ENCODE data around the gene NDC1.

Gene NDC1

GRCh38 chr1:53860967-53861411, 22.9 kb upstream of the NDC1 start:
- H3K27ac ChIP-seq (ENCODE audit: low read length), result no peak overlapping the region
- peaks cover 20% of the 10 kb centered on the region for H3K36me3 ChIP-seq (ENCODE audit: control insufficient read depth, low read depth, low read length)
- H3K9ac ChIP-seq (ENCODE audit: low read length), result no peak overlapping the region

GRCh38 chr1:53851571-53852285, 13.6 kb upstream of the NDC1 start:
- no peak overlapping the region for H3K9ac ChIP-seq (ENCODE audit: low read length)
- H3K27ac ChIP-seq (ENCODE audit: low read length), result no peak overlapping the region
- no peaks in the 10 kb centered on the region for H3K4me1 ChIP-seq (ENCODE audit: control insufficient read depth, low read depth, low read length)
- H3K4me3 ChIP-seq (ENCODE audit: low read length), result no peak overlapping the region
- H3K36me3 ChIP-seq (ENCODE audit: control insufficient read depth, low read depth, low read length), result peaks cover 23% of the 10 kb centered on the region
- H3K27me3 ChIP-seq (ENCODE audit: control insufficient read depth, insufficient read depth, low read length), result no peaks in the 10 kb centered on the region
- H3K9me3 ChIP-seq (ENCODE audit: control insufficient read depth, low read depth, low read length), result no peaks in the 10 kb centered on the region

More at GRCh38 chr1:53860967-53861411, 22.9 kb upstream of the NDC1 start:
- no peaks in the 10 kb centered on the region for H3K9me3 ChIP-seq (ENCODE audit: control insufficient read depth, low read depth, low read length)
- no peaks in the 10 kb centered on the region for H3K27me3 ChIP-seq (ENCODE audit: control insufficient read depth, insufficient read depth, low read length)
- H3K4me3 ChIP-seq (ENCODE audit: low read length), result no peak overlapping the region
- peaks cover 5% of the 10 kb centered on the region for H3K4me1 ChIP-seq (ENCODE audit: control insufficient read depth, low read depth, low read length)

GRCh38 chr1:53850082-53850673, 12.1 kb upstream of the NDC1 start:
- H3K9ac ChIP-seq (ENCODE audit: low read length), result no peak overlapping the region

GRCh38 chr1:53847980-53848379, 9.9 kb upstream of the NDC1 start:
- H3K36me3 ChIP-seq (ENCODE audit: control insufficient read depth, low read depth, low read length), result peaks cover 5% of the 10 kb centered on the region
- no peak overlapping the region for H3K27ac ChIP-seq (ENCODE audit: low read length)
- no peaks in the 10 kb centered on the region for H3K27me3 ChIP-seq (ENCODE audit: control insufficient read depth, insufficient read depth, low read length)
- no peak overlapping the region for H3K9ac ChIP-seq (ENCODE audit: low read length)
- H3K9me3 ChIP-seq (ENCODE audit: control insufficient read depth, low read depth, low read length), result no peaks in the 10 kb centered on the region
- no peaks in the 10 kb centered on the region for H3K4me1 ChIP-seq (ENCODE audit: control insufficient read depth, low read depth, low read length)
- H3K4me3 ChIP-seq (ENCODE audit: low read length), result no peak overlapping the region

More at GRCh38 chr1:53850082-53850673, 12.1 kb upstream of the NDC1 start:
- Histone ChIP-seq H3K27me3 (ENCODE audit: control insufficient read depth, insufficient read depth, low read length) (no peaks in the 10 kb centered on the region), H3K36me3 (ENCODE audit: control insufficient read depth, low read depth, low read length) (peaks cover 11% of the 10 kb centered on the region), H3K4me3 (ENCODE audit: low read length) (no peak overlapping the region), H3K9me3 (ENCODE audit: control insufficient read depth, low read depth, low read length) (no peaks in the 10 kb centered on the region), H3K4me1 (ENCODE audit: control insufficient read depth, low read depth, low read length) (no peaks in the 10 kb centered on the region), H3K27ac (ENCODE audit: low read length) (no peak overlapping the region)

GRCh38 chr1:53842347-53842746, 4.3 kb upstream of the NDC1 start:
- no peaks in the 10 kb centered on the region for H3K27me3 ChIP-seq (ENCODE audit: control insufficient read depth, insufficient read depth, low read length)

GRCh38 chr1:53838654-53838974, 518 bp upstream of the NDC1 start:
- H3K36me3 ChIP-seq (ENCODE audit: control insufficient read depth, low read depth, low read length), result peaks cover 9% of the 10 kb centered on the region
- peak overlapping the region; percentile 84 for H3K9ac ChIP-seq (ENCODE audit: low read length)
- no peaks in the 10 kb centered on the region for H3K27me3 ChIP-seq (ENCODE audit: control insufficient read depth, insufficient read depth, low read length)
- no peaks in the 10 kb centered on the region for H3K9me3 ChIP-seq (ENCODE audit: control insufficient read depth, low read depth, low read length)
- H3K4me3 ChIP-seq (ENCODE audit: low read length), result peak overlapping the region; percentile 93
- H3K4me1 ChIP-seq (ENCODE audit: control insufficient read depth, low read depth, low read length), result no peaks in the 10 kb centered on the region
- no peak overlapping the region for H3K27ac ChIP-seq (ENCODE audit: low read length)

More at GRCh38 chr1:53842347-53842746, 4.3 kb upstream of the NDC1 start:
- no peak overlapping the region for H3K4me3 ChIP-seq (ENCODE audit: low read length)
- no peak overlapping the region for H3K9ac ChIP-seq (ENCODE audit: low read length)
- no peaks in the 10 kb centered on the region for H3K36me3 ChIP-seq (ENCODE audit: control insufficient read depth, low read depth, low read length)
- no peaks in the 10 kb centered on the region for H3K4me1 ChIP-seq (ENCODE audit: control insufficient read depth, low read depth, low read length)
- no peak overlapping the region for H3K27ac ChIP-seq (ENCODE audit: low read length)
- H3K9me3 ChIP-seq (ENCODE audit: control insufficient read depth, low read depth, low read length), result no peaks in the 10 kb centered on the region

GRCh38 chr1:53837646-53837923, 511 bp downstream of the NDC1 start:
- Histone ChIP-seq H3K27ac (ENCODE audit: low read length) (peak overlapping the region; percentile 9), H3K27me3 (ENCODE audit: control insufficient read depth, insufficient read depth, low read length) (no peaks in the 10 kb centered on the region), H3K4me1 (ENCODE audit: control insufficient read depth, low read depth, low read length) (no peaks in the 10 kb centered on the region), H3K4me3 (ENCODE audit: low read length) (peak overlapping the region; percentile 93), H3K9ac (ENCODE audit: low read length) (peak overlapping the region; percentile 84), H3K36me3 (ENCODE audit: control insufficient read depth, low read depth, low read length) (peaks cover 10% of the 10 kb centered on the region), H3K9me3 (ENCODE audit: control insufficient read depth, low read depth, low read length) (no peaks in the 10 kb centered on the region)

GRCh38 chr1:53835491-53835890, 2.6 kb downstream of the NDC1 start:
- H3K9ac ChIP-seq (ENCODE audit: low read length), result no peak overlapping the region
- H3K4me1 ChIP-seq (ENCODE audit: control insufficient read depth, low read depth, low read length), result no peaks in the 10 kb centered on the region
- no peak overlapping the region for H3K27ac ChIP-seq (ENCODE audit: low read length)
- no peaks in the 10 kb centered on the region for H3K27me3 ChIP-seq (ENCODE audit: control insufficient read depth, insufficient read depth, low read length)
- no peaks in the 10 kb centered on the region for H3K9me3 ChIP-seq (ENCODE audit: control insufficient read depth, low read depth, low read length)
- H3K36me3 ChIP-seq (ENCODE audit: control insufficient read depth, low read depth, low read length), result peaks cover 12% of the 10 kb centered on the region
- no peak overlapping the region for H3K4me3 ChIP-seq (ENCODE audit: low read length)

GRCh38 chr1:53834776-53835175, 3.3 kb downstream of the NDC1 start:
- Histone ChIP-seq H3K4me1 (ENCODE audit: control insufficient read depth, low read depth, low read length) (no peaks in the 10 kb centered on the region), H3K27me3 (ENCODE audit: control insufficient read depth, insufficient read depth, low read length) (no peaks in the 10 kb centered on the region), H3K36me3 (ENCODE audit: control insufficient read depth, low read depth, low read length) (peaks cover 12% of the 10 kb centered on the region), H3K9ac (ENCODE audit: low read length) (no peak overlapping the region), H3K9me3 (ENCODE audit: control insufficient read depth, low read depth, low read length) (no peaks in the 10 kb centered on the region), H3K4me3 (ENCODE audit: low read length) (no peak overlapping the region), H3K27ac (ENCODE audit: low read length) (no peak overlapping the region)

GRCh38 chr1:53833393-53833792, 4.7 kb downstream of the NDC1 start:
- Histone ChIP-seq H3K4me3 (ENCODE audit: low read length) (no peak overlapping the region), H3K36me3 (ENCODE audit: control insufficient read depth, low read depth, low read length) (peaks cover 23% of the 10 kb centered on the region), H3K27ac (ENCODE audit: low read length) (no peak overlapping the region), H3K4me1 (ENCODE audit: control insufficient read depth, low read depth, low read length) (no peaks in the 10 kb centered on the region), H3K9ac (ENCODE audit: low read length) (no peak overlapping the region), H3K9me3 (ENCODE audit: control insufficient read depth, low read depth, low read length) (no peaks in the 10 kb centered on the region), H3K27me3 (ENCODE audit: control insufficient read depth, insufficient read depth, low read length) (no peaks in the 10 kb centered on the region)

- H3K4me3 ChIP-seq (ENCODE audit: low read length), result no peak overlapping the region
- no peaks in the 10 kb centered on the region for H3K9me3 ChIP-seq (ENCODE audit: control insufficient read depth, low read depth, low read length)
- H3K27ac ChIP-seq (ENCODE audit: low read length), result no peak overlapping the region
- no peak overlapping the region for H3K9ac ChIP-seq (ENCODE audit: low read length)
- no peaks in the 10 kb centered on the region for H3K4me1 ChIP-seq (ENCODE audit: control insufficient read depth, low read depth, low read length)
- peaks cover 60% of the 10 kb centered on the region for H3K36me3 ChIP-seq (ENCODE audit: control insufficient read depth, low read depth, low read length)
- H3K27me3 ChIP-seq (ENCODE audit: control insufficient read depth, insufficient read depth, low read length), result no peaks in the 10 kb centered on the region
These were observed 11.7 kb downstream of the NDC1 start for GRCh38 chr1:53826367-53826766.

- H3K27me3 ChIP-seq (ENCODE audit: control insufficient read depth, insufficient read depth, low read length), result no peaks in the 10 kb centered on the region
- H3K27ac ChIP-seq (ENCODE audit: low read length), result no peak overlapping the region
- no peak overlapping the region for H3K9ac ChIP-seq (ENCODE audit: low read length)
- H3K36me3 ChIP-seq (ENCODE audit: control insufficient read depth, low read depth, low read length), result peaks cover 63% of the 10 kb centered on the region
- no peak overlapping the region for H3K4me3 ChIP-seq (ENCODE audit: low read length)
- H3K9me3 ChIP-seq (ENCODE audit: control insufficient read depth, low read depth, low read length), result no peaks in the 10 kb centered on the region
- H3K4me1 ChIP-seq (ENCODE audit: control insufficient read depth, low read depth, low read length), result no peaks in the 10 kb centered on the region
These were observed 12.8 kb downstream of the NDC1 start for GRCh38 chr1:53825306-53825705.
